ENCODE measurements around the gene RSPH1.

The RSPH1 gene

GRCh38 chr21:42525676-42526378 is 29.8 kb upstream of the RSPH1 start:
- no peaks in the 10 kb centered on the region for H3K9me3 Mint-ChIP-seq
- H3K4me3 Mint-ChIP-seq, result no peak overlapping the region
- ATAC-seq (replicated peaks) (no peak), DNase-seq (no peak)
- H3K4me1 Mint-ChIP-seq (ENCODE audit: low read depth in 2 of 2), result peaks cover 29 to 38% of the 10 kb centered on the region in 2 donors
- H3K27me3 Mint-ChIP-seq, result no peaks in the 10 kb centered on the region
- H3K36me3 Mint-ChIP-seq (ENCODE audit: insufficient read depth), result peaks cover 38% of the 10 kb centered on the region
- H3K27ac Mint-ChIP-seq, result peak overlapping the region; percentile 91 to 95

- ATAC-seq (replicated peaks), result peak; percentile 14
- no peak for DNase-seq
- Mint-ChIP-seq H3K4me1 (ENCODE audit: low read depth in 2 of 2) (peaks cover 33 to 35% of the 10 kb centered on the region in 2 donors), H3K36me3 (ENCODE audit: insufficient read depth) (peaks cover 39% of the 10 kb centered on the region), H3K4me3 (peak overlapping the region; percentile 23 to 74), H3K9me3 (no peaks in the 10 kb centered on the region), H3K27ac (peak overlapping the region; percentile 58 to 94), H3K27me3 (no peaks in the 10 kb centered on the region)
These were observed 29.1 kb upstream of the RSPH1 start for GRCh38 chr21:42525029-42525581.

- Mint-ChIP-seq H3K4me3 (peak overlapping the region; percentile 23 to 74), H3K4me1 (ENCODE audit: low read depth in 2 of 2) (peaks cover 33 to 39% of the 10 kb centered on the region in 2 donors), H3K36me3 (ENCODE audit: insufficient read depth) (peaks cover 46% of the 10 kb centered on the region), H3K27me3 (no peaks in the 10 kb centered on the region), H3K27ac (peak overlapping the region; percentile 58 to 94), H3K9me3 (no peaks in the 10 kb centered on the region)
- ATAC-seq (replicated peaks) (peak; percentile 72), DNase-seq (peak; percentile 30 to 70 (median 67))
These were observed 28.5 kb upstream of the RSPH1 start for GRCh38 chr21:42524341-42525028.

- Mint-ChIP-seq H3K36me3 (ENCODE audit: insufficient read depth) (peaks cover 46% of the 10 kb centered on the region), H3K27ac (peak overlapping the region; percentile 3 to 94), H3K4me1 (ENCODE audit: low read depth in 2 of 2) (peaks cover 33 to 45% of the 10 kb centered on the region in 2 donors), H3K4me3 (peak overlapping the region; percentile 23 to 74), H3K9me3 (no peaks in the 10 kb centered on the region), H3K27me3 (no peaks in the 10 kb centered on the region)
- no peak for ATAC-seq (replicated peaks)
- no peak for DNase-seq
These were observed 27.9 kb upstream of the RSPH1 start for GRCh38 chr21:42523941-42524340.

- H3K9me3 Mint-ChIP-seq, result no peaks in the 10 kb centered on the region
- H3K4me3 Mint-ChIP-seq, result no peak overlapping the region
- peak overlapping the region in 1 of 2 donors; percentile 22 for H3K27ac Mint-ChIP-seq
- ATAC-seq (replicated peaks) (no peak), DNase-seq (no peak)
- H3K36me3 Mint-ChIP-seq (ENCODE audit: insufficient read depth), result peaks cover 53% of the 10 kb centered on the region
- H3K27me3 Mint-ChIP-seq, result no peaks in the 10 kb centered on the region
- peaks cover 32 to 44% of the 10 kb centered on the region in 2 donors for H3K4me1 Mint-ChIP-seq (ENCODE audit: low read depth in 2 of 2)
These were observed 27.2 kb upstream of the RSPH1 start for GRCh38 chr21:42523211-42523610.

- Mint-ChIP-seq H3K9me3 (no peaks in the 10 kb centered on the region), H3K27ac (peak overlapping the region in 1 of 2 donors; percentile 22), H3K36me3 (ENCODE audit: insufficient read depth) (peaks cover 57% of the 10 kb centered on the region), H3K4me1 (ENCODE audit: low read depth in 2 of 2) (peaks cover 30 to 40% of the 10 kb centered on the region in 2 donors), H3K4me3 (no peak overlapping the region), H3K27me3 (no peaks in the 10 kb centered on the region)
- ATAC-seq (replicated peaks) (no peak), DNase-seq (no peak)
These were observed 26.7 kb upstream of the RSPH1 start for GRCh38 chr21:42522771-42523170.

GRCh38 chr21:42522271-42522670 is 26.2 kb upstream of the RSPH1 start:
- Mint-ChIP-seq H3K27me3 (no peaks in the 10 kb centered on the region), H3K4me3 (no peak overlapping the region), H3K9me3 (no peaks in the 10 kb centered on the region), H3K4me1 (ENCODE audit: low read depth in 2 of 2) (peaks cover 26 to 42% of the 10 kb centered on the region in 2 donors), H3K36me3 (ENCODE audit: insufficient read depth) (peaks cover 53% of the 10 kb centered on the region), H3K27ac (peak overlapping the region in 1 of 2 donors; percentile 22)
- no peak for DNase-seq
- no peak for ATAC-seq (replicated peaks)

GRCh38 chr21:42521805-42522204 is 25.8 kb upstream of the RSPH1 start:
- Mint-ChIP-seq H3K9me3 (no peaks in the 10 kb centered on the region), H3K4me1 (ENCODE audit: low read depth in 2 of 2) (peaks cover 28 to 43% of the 10 kb centered on the region in 2 donors)

GRCh38 chr21:42521384-42521783 is 25.4 kb upstream of the RSPH1 start:
- Mint-ChIP-seq H3K4me1 (ENCODE audit: low read depth in 2 of 2) (peaks cover 29 to 43% of the 10 kb centered on the region in 2 donors), H3K27ac (no peak overlapping the region)

More at GRCh38 chr21:42521805-42522204, 25.8 kb upstream of the RSPH1 start:
- ATAC-seq (replicated peaks) (no peak), DNase-seq (no peak)
- H3K27me3 Mint-ChIP-seq, result no peaks in the 10 kb centered on the region
- no peak overlapping the region for H3K27ac Mint-ChIP-seq
- H3K4me3 Mint-ChIP-seq, result no peak overlapping the region
- H3K36me3 Mint-ChIP-seq (ENCODE audit: insufficient read depth), result peaks cover 53% of the 10 kb centered on the region

GRCh38 chr21:42520628-42521253 is 24.7 kb upstream of the RSPH1 start:
- Mint-ChIP-seq H3K9me3 (no peaks in the 10 kb centered on the region), H3K4me3 (no peak overlapping the region), H3K27ac (no peak overlapping the region), H3K4me1 (ENCODE audit: low read depth in 2 of 2) (peaks cover 32 to 43% of the 10 kb centered on the region in 2 donors), H3K27me3 (no peaks in the 10 kb centered on the region), H3K36me3 (ENCODE audit: insufficient read depth) (peaks cover 55% of the 10 kb centered on the region)
- ATAC-seq (replicated peaks) (no peak), DNase-seq (no peak)

More at GRCh38 chr21:42521384-42521783, 25.4 kb upstream of the RSPH1 start:
- no peak for DNase-seq
- ATAC-seq (replicated peaks), result no peak
- peaks cover 53% of the 10 kb centered on the region for H3K36me3 Mint-ChIP-seq (ENCODE audit: insufficient read depth)
- no peaks in the 10 kb centered on the region for H3K27me3 Mint-ChIP-seq
- no peaks in the 10 kb centered on the region for H3K9me3 Mint-ChIP-seq
- H3K4me3 Mint-ChIP-seq, result no peak overlapping the region

- DNase-seq, result no peak
- Mint-ChIP-seq H3K4me1 (ENCODE audit: low read depth in 2 of 2) (peaks cover 25 to 41% of the 10 kb centered on the region in 2 donors), H3K36me3 (ENCODE audit: insufficient read depth) (peaks cover 51% of the 10 kb centered on the region), H3K4me3 (no peak overlapping the region), H3K27ac (no peak overlapping the region), H3K27me3 (no peaks in the 10 kb centered on the region), H3K9me3 (no peaks in the 10 kb centered on the region)
- ATAC-seq (replicated peaks), result no peak
These were observed 22.6 kb upstream of the RSPH1 start for GRCh38 chr21:42518626-42519025.

- ATAC-seq (replicated peaks) (no peak), DNase-seq (no peak)
- H3K9me3 Mint-ChIP-seq, result no peaks in the 10 kb centered on the region
- H3K4me1 Mint-ChIP-seq (ENCODE audit: low read depth in 2 of 2), result peaks cover 26 to 42% of the 10 kb centered on the region in 2 donors
- no peaks in the 10 kb centered on the region for H3K27me3 Mint-ChIP-seq
- no peak overlapping the region for H3K4me3 Mint-ChIP-seq
- peak overlapping the region in 1 of 2 donors; percentile 35 for H3K27ac Mint-ChIP-seq
- H3K36me3 Mint-ChIP-seq (ENCODE audit: insufficient read depth), result peaks cover 53% of the 10 kb centered on the region
These were observed 22.2 kb upstream of the RSPH1 start for GRCh38 chr21:42518215-42518614.
